ENCODE data around the gene PRPF38B. TPM values are rescaled to one million over a fixed set of nuclear protein-coding genes. Genes with fewer than 3 reads are reported as not detected.

The PRPF38B gene
- polyA plus RNA-seq, 1 of the 3 experiments (the other 2 are of a cell fraction): 17.5 TPM

GRCh38 chr1:108728327-108728923 lies 36.3 kb downstream of the PRPF38B start:
- ChIA-PET CTCF (no interaction called here), POLR2A (no interaction called here)
- no peaks in the 10 kb centered on the region for H3K79me2 ChIP-seq (ENCODE audit: insufficient read depth)
- peaks cover 4% of the 10 kb centered on the region for H3F3A ChIP-seq (replicated peaks; ENCODE audit: insufficient read depth)
- no peak overlapping the region for H3K27ac ChIP-seq (ENCODE audit: low read depth in 2 of 2, low read length in 1 of 2)
- H3K9ac ChIP-seq: no peak overlapping the region
- TF ChIP-seq CHD2 (IDR thresholded peaks at IDR 0.05; ENCODE audit: low read length, partially characterized antibody) (no peak), USF1 (IDR thresholded peaks at IDR 0.05; ENCODE audit: borderline replicate concordance, low read depth) (no peak), SMC3 (IDR thresholded peaks at IDR 0.05; ENCODE audit: low read depth, low read length) (no peak), CTCF (IDR thresholded peaks at IDR 0.05) (no peak), RAD21 (IDR thresholded peaks at IDR 0.05; ENCODE audit: low read length) (no peak), ZBTB33 (IDR thresholded peaks at IDR 0.05; ENCODE audit: borderline replicate concordance, low read depth) (no peak), GABPA (IDR thresholded peaks at IDR 0.05; ENCODE audit: low read depth) (no peak), NRF1 (IDR thresholded peaks at IDR 0.05; ENCODE audit: low read depth, low read length) (no peak), YY1 (IDR thresholded peaks at IDR 0.05; ENCODE audit: low read depth) (no peak), GATA2 (CRISPR knock-in tag; IDR thresholded peaks at IDR 0.05) (no peak), FOXM1 (IDR thresholded peaks at IDR 0.05; ENCODE audit: low read depth) (no peak), FOXJ3 (CRISPR knock-in tag; IDR thresholded peaks at IDR 0.05) (no peak), RFX5 (IDR thresholded peaks at IDR 0.05; ENCODE audit: low read length) (no peak), NFIC (IDR thresholded peaks at IDR 0.05; ENCODE audit: borderline replicate concordance) (no peak), TEAD4 (IDR thresholded peaks at IDR 0.05; ENCODE audit: borderline replicate concordance, insufficient read depth) (no peak), MXI1 (IDR thresholded peaks at IDR 0.05; ENCODE audit: low read depth, low read length) (no peak), RCOR1 (IDR thresholded peaks at IDR 0.05; ENCODE audit: low read length) (no peak), EP300 (IDR thresholded peaks at IDR 0.05; ENCODE audit: borderline replicate concordance in 1 of 2, low read depth in 1 of 2, low read length in 1 of 2) (no peak)
- no peak for DNase-seq
- H4K20me1 ChIP-seq (ENCODE audit: insufficient read depth): no peaks in the 10 kb centered on the region
- no peaks in the 10 kb centered on the region for H3K27me3 ChIP-seq (ENCODE audit: insufficient read depth)
- 88% methylated on average over 8 of the region's 8 CpGs for WGBS (ENCODE audit: low lambda C conversion rate)
- no peak overlapping the region for H3K4me2 ChIP-seq
- no peak overlapping the region for H2AFZ ChIP-seq (ENCODE audit: low read depth)
- H3K9me3 ChIP-seq: no peaks in the 10 kb centered on the region
- no peaks in the 10 kb centered on the region for H3K9me2 ChIP-seq
- no peaks in the 10 kb centered on the region for H3K36me3 ChIP-seq (replicated peaks in 1 of 2; ENCODE audit: control insufficient read depth in 1 of 2, insufficient read depth in 2 of 2, low read length in 1 of 2)
- peaks cover 0 to 3% of the 10 kb centered on the region in 2 experiments; a peak in 1 of 4 replicates for H3K4me1 ChIP-seq (ENCODE audit: control insufficient read depth in 1 of 2, insufficient read depth in 2 of 2, low read depth in 1 of 2, low read length in 1 of 2)
- H3K4me3 ChIP-seq (ENCODE audit: low read depth in 2 of 2, low read length in 1 of 2): no peak overlapping the region
